K562 (cell line): ENCODE measurements around the gene SCAP. TPM values are rescaled to one million over a fixed set of nuclear protein-coding genes. Genes with fewer than 3 reads are reported as not detected.
A peak's percentile ranks its signal among the peaks of the same experiment; 100 is the strongest.

Experiments
- BCOR ChIP-seq: fragments of 450-650 bp; IDR thresholded peaks from 2 replicates; pipeline ENCODE4 v1.6.1; 2016
- CHCHD3 ChIP-seq: fragments of 250-450 bp; sonication (Bioruptor Pico); IDR thresholded peaks from 2 replicates; pipeline ENCODE4 v2.1.2; 2022; ENCODE audit warnings: mild to moderate bottlenecking
- DMBX1 ChIP-seq: fragments of 250-450 bp; sonication (Bioruptor Pico); IDR thresholded peaks from 2 replicates; pipeline ENCODE4 v1.8.0; 2022; ENCODE audit warnings: inconsistent platforms, mild to moderate bottlenecking, moderate library complexity, borderline replicate concordance
- ETV5 ChIP-seq: sonication (generic); formaldehyde crosslinking; IDR thresholded peaks from 2 replicates; pipeline ENCODE4 v1.4.0; 2020; ENCODE audit warnings: low read depth, mild to moderate bottlenecking, missing genetic modification reagents
- MBD1 ChIP-seq: fragments of 250-450 bp; sonication (Bioruptor Pico); IDR thresholded peaks from 2 replicates; pipeline ENCODE4 v1.8.0; 2022; ENCODE audit warnings: inconsistent platforms
- POLR2H ChIP-seq: IDR thresholded peaks from 2 replicates; pipeline ENCODE4 v1.6.1; 2016; ENCODE audit warnings: missing genetic modification characterization, low read depth, mild to moderate bottlenecking, control low read depth, missing compliant biosample characterization, moderate library complexity
- RAD51 ChIP-seq: fragments of 450-650 bp; IDR thresholded peaks from 2 replicates; pipeline ENCODE4 v1.7.1; 2016; ENCODE audit warnings: low read depth, mild to moderate bottlenecking, borderline replicate concordance
- SIRT6 ChIP-seq: IDR thresholded peaks from one replicate; pipeline ENCODE4 v1.6.1; 2012; ENCODE audit warnings: low read depth, mild to moderate bottlenecking, control low read depth, inconsistent platforms, low read length, moderate library complexity
- SLC30A9 ChIP-seq: fragments of 250-450 bp; sonication (Bioruptor Pico); IDR thresholded peaks from 2 replicates; pipeline ENCODE4 v1.8.0; 2022; ENCODE audit warnings: mild to moderate bottlenecking, moderate library complexity
- SMARCA5 ChIP-seq: fragments of 450-650 bp; IDR thresholded peaks from 2 replicates; pipeline ENCODE4 v1.6.1; 2016
- STAG1 ChIP-seq: sonication (generic); formaldehyde crosslinking; IDR thresholded peaks from 2 replicates; pipeline ENCODE4 v1.5.0; 2020; ENCODE audit warnings: missing genetic modification reagents, borderline replicate concordance
- TARDBP ChIP-seq: fragments of 450-650 bp; IDR thresholded peaks from 2 replicates; pipeline ENCODE4 v1.6.1; 2016
- TCF7L2 ChIP-seq: fragments of 150-350 bp; IDR thresholded peaks from 2 replicates; pipeline ENCODE4 v1.6.1; 2016; ENCODE audit warnings: low read depth, mild to moderate bottlenecking, low read length, moderate library complexity
- ZNF512 ChIP-seq: IDR thresholded peaks from 2 replicates; pipeline ENCODE4 v1.6.1; 2016; ENCODE audit warnings: missing genetic modification characterization, missing compliant biosample characterization
- ZNF561 ChIP-seq: fragments of 450-650 bp; formaldehyde crosslinking; conservative IDR thresholded peaks from 2 replicates; pipeline ENCODE4 v1.4.0; 2020; ENCODE audit warnings: mild to moderate bottlenecking, moderate library complexity
- ZNF644 ChIP-seq: fragments of 200-800 bp; sonication (Bioruptor generic); IDR thresholded peaks from 2 replicates; pipeline ENCODE4 v1.6.1; 2016; ENCODE audit warnings: low read depth, missing genetic modification characterization, missing compliant biosample characterization
- polyA plus RNA-seq, 8 experiments: library from polyadenylated mRNA; depleted of rRNA in 4 of 8; stranded (reverse) in 5 of 8; unstranded in 3 of 8; fragments of >200 nt; fragmentation: Nextera tagmentation in 2 of 8; fragmentation: Illumina TruSeq in 1 of 8; extraction: Ambion mirVana in 2 of 8; extraction: Trizol in 1 of 8; gene quantifications; 2 replicates each; pipeline versions ENCODE4 v1.2.1 to v1.2.3, GENCODE V29; 2011 to 2014; ENCODE audit warnings: inconsistent platforms in 1 of 8, missing spikeins in 1 of 8
- total RNA-seq, 7 experiments: library from RNA; depleted of rRNA in 6 of 7; stranded (reverse); fragments of >200 nt in 6 of 7; fragmentation: Illumina TruSeq in 2 of 7; extraction: Trizol in 2 of 7; gene quantifications; 2 replicates each; pipeline versions ENCODE4 v1.2.1 to v1.2.3, GENCODE V29; 2011 to 2021; ENCODE audit warnings: low replicate concordance in 1 of 7
- TF ChIP-seq, protein P1 (sequence below): fragments of 450-650 bp; IDR thresholded peaks from 2 replicates; pipeline ENCODE4 v1.7.0; 2016; ENCODE audit warnings: borderline replicate concordance
- TF ChIP-seq, protein P2 (sequence below): fragments of 450-650 bp; IDR thresholded peaks from 2 replicates; pipeline ENCODE4 v1.6.1; 2017; ENCODE audit warnings: antibody characterized with exemption, mild to moderate bottlenecking
- TF ChIP-seq, protein P3 (sequence below): fragments of 450-650 bp; IDR thresholded peaks from 2 replicates; pipeline ENCODE4 v1.6.1; 2016

SCAP gene
- total and polyA plus RNA-seq, 9 of the 15 experiments (the other 6 are each of a cell fraction or from before 2014, with no cell fraction given), result 2.6 to 104 (median 37.8) TPM

DNA sequence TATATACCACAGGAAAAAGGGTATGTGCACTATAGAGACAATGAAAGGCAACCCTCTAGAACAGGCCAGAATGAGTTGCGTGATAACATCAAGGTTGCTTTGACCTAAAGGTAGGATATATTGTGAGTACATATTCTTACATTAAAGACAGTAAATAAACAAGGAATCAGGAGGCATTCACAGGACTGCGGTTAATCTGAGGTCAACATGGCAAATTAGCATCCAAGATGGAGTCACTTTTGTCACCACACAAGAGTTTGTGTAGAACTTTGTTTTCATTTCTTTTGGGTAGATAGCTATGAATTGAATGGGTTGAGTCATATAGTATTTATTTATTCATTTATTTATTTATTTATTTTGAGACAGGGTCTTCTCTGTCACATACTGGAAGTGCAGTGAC, 11.5 kb upstream of the SCAP start (continued):
- TF ChIP-seq, protein P1, sequence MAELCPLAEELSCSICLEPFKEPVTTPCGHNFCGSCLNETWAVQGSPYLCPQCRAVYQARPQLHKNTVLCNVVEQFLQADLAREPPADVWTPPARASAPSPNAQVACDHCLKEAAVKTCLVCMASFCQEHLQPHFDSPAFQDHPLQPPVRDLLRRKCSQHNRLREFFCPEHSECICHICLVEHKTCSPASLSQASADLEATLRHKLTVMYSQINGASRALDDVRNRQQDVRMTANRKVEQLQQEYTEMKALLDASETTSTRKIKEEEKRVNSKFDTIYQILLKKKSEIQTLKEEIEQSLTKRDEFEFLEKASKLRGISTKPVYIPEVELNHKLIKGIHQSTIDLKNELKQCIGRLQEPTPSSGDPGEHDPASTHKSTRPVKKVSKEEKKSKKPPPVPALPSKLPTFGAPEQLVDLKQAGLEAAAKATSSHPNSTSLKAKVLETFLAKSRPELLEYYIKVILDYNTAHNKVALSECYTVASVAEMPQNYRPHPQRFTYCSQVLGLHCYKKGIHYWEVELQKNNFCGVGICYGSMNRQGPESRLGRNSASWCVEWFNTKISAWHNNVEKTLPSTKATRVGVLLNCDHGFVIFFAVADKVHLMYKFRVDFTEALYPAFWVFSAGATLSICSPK, result no peak
- TF ChIP-seq POLR2H (tag) (no peak), ZNF561 (no peak), CHCHD3 (CRISPR knock-in tag) (no peak), DMBX1 (CRISPR knock-in tag) (peak; percentile 86; the same call in 1 of the 2 replicates), TARDBP (no peak), RAD51 (no peak), SLC30A9 (CRISPR knock-in tag) (no peak), STAG1 (CRISPR knock-in tag) (no peak), TCF7L2 (no peak), MBD1 (CRISPR knock-in tag) (no peak), ZNF512 (tag) (no peak), BCOR (no peak), SMARCA5 (no peak), ZNF644 (tag) (no peak), SIRT6 (no peak), ETV5 (CRISPR knock-in tag) (no peak)
- TF ChIP-seq, protein P2, sequence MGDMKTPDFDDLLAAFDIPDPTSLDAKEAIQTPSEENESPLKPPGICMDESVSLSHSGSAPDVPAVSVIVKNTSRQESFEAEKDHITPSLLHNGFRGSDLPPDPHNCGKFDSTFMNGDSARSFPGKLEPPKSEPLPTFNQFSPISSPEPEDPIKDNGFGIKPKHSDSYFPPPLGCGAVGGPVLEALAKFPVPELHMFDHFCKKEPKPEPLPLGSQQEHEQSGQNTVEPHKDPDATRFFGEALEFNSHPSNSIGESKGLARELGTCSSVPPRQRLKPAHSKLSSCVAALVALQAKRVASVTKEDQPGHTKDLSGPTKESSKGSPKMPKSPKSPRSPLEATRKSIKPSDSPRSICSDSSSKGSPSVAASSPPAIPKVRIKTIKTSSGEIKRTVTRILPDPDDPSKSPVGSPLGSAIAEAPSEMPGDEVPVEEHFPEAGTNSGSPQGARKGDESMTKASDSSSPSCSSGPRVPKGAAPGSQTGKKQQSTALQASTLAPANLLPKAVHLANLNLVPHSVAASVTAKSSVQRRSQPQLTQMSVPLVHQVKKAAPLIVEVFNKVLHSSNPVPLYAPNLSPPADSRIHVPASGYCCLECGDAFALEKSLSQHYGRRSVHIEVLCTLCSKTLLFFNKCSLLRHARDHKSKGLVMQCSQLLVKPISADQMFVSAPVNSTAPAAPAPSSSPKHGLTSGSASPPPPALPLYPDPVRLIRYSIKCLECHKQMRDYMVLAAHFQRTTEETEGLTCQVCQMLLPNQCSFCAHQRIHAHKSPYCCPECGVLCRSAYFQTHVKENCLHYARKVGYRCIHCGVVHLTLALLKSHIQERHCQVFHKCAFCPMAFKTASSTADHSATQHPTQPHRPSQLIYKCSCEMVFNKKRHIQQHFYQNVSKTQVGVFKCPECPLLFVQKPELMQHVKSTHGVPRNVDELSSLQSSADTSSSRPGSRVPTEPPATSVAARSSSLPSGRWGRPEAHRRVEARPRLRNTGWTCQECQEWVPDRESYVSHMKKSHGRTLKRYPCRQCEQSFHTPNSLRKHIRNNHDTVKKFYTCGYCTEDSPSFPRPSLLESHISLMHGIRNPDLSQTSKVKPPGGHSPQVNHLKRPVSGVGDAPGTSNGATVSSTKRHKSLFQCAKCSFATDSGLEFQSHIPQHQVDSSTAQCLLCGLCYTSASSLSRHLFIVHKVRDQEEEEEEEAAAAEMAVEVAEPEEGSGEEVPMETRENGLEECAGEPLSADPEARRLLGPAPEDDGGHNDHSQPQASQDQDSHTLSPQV, result peak; percentile 96
- TF ChIP-seq, protein P3, sequence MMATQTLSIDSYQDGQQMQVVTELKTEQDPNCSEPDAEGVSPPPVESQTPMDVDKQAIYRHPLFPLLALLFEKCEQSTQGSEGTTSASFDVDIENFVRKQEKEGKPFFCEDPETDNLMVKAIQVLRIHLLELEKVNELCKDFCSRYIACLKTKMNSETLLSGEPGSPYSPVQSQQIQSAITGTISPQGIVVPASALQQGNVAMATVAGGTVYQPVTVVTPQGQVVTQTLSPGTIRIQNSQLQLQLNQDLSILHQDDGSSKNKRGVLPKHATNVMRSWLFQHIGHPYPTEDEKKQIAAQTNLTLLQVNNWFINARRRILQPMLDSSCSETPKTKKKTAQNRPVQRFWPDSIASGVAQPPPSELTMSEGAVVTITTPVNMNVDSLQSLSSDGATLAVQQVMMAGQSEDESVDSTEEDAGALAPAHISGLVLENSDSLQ, result no peak
